A673 (cell line): ENCODE results near the gene WDR59. TPM values are rescaled to one million over a fixed set of nuclear protein-coding genes. Genes with fewer than 3 reads are reported as not detected.
"Not testable (repeated sequence)": the region's sequence is repeated elsewhere in the genome, so short reads cannot be mapped to it uniquely, and the experiment has no call there.

ENCODE experiments used
- BruUV-seq: library from RNA; stranded (reverse); fragments of 400-500 nt; replicated peaks from 2 replicates; lab custom pipeline; 2021; lab: Mats Ljungman, UMichigan
- CTCF ChIA-PET: fragments of 300-600 bp; sonication (Branson Sonifier 250); formaldehyde crosslinking; loops from one replicate; lab custom pipeline; 2022; ENCODE audit warnings: antibody characterized with exemption; lab: Charles Lee
- POLR2A ChIA-PET: fragments of 300-600 bp; sonication (Branson Sonifier 250); formaldehyde crosslinking; loops from one replicate; lab custom pipeline; 2022; ENCODE audit warnings: antibody characterized with exemption; ENCODE audit not compliant: low non-redundant PET; lab: Charles Lee
- DNase-seq: peaks from one replicate; pipeline ENCODE4 v3.0.0-alpha.2; 2015; ENCODE audit warnings: low spot score
- H3K27ac ChIP-seq: fragments of 200-600 bp; sonication (generic); 2 replicates; pipeline ENCODE4 v1.5.1; 2016; ENCODE audit warnings: mixed run types, low read depth, mild to moderate bottlenecking, mixed read lengths, antibody characterized with exemption, low read length; ENCODE audit not compliant: poor library complexity, severe bottlenecking
- H3K27me3 ChIP-seq: fragments of 200-600 bp; sonication (generic); replicated peaks from 2 replicates; pipeline ENCODE4 v1.6.1; 2017; ENCODE audit warnings: mixed run types, low read depth, mild to moderate bottlenecking, mixed read lengths, antibody characterized with exemption, low read length; ENCODE audit not compliant: insufficient read depth, poor library complexity
- H3K36me3 ChIP-seq: fragments of 200-600 bp; sonication (generic); 2 replicates; pipeline ENCODE4 v1.6.1; 2016; ENCODE audit warnings: mixed run types, mild to moderate bottlenecking, mixed read lengths, antibody characterized with exemption, low read length; ENCODE audit not compliant: insufficient read depth, poor library complexity, severe bottlenecking
- H3K4me1 ChIP-seq: fragments of 200-600 bp; sonication (generic); 2 replicates; pipeline ENCODE4 v1.6.1; 2017; ENCODE audit warnings: mixed run types, mild to moderate bottlenecking, mixed read lengths, antibody characterized with exemption, low read length; ENCODE audit not compliant: insufficient read depth, poor library complexity, severe bottlenecking
- H3K4me3 ChIP-seq: fragments of 200-600 bp; sonication (generic); 2 replicates; pipeline ENCODE4 v1.5.1; 2016; ENCODE audit warnings: low read depth, mixed run types, mild to moderate bottlenecking, mixed read lengths, low read length; ENCODE audit not compliant: poor library complexity, severe bottlenecking
- H3K9me3 ChIP-seq: fragments of 200-600 bp; sonication (generic); 2 replicates; pipeline ENCODE4 v1.6.1; 2016; ENCODE audit warnings: mixed run types, low read depth, mild to moderate bottlenecking, mixed read lengths, antibody characterized with exemption, low read length; ENCODE audit not compliant: poor library complexity, severe bottlenecking
- CTCF ChIP-seq: fragments of 300-800, 200-600 bp; sonication (generic); conservative IDR thresholded peaks from 2 replicates; pipeline ENCODE4 v1.5.1; 2017; ENCODE audit warnings: low read depth, mild to moderate bottlenecking, antibody characterized with exemption, low read length, moderate library complexity, mixed read lengths
- EZH2 ChIP-seq: fragments of 200-600 bp; sonication (generic); IDR thresholded peaks from 2 replicates; pipeline ENCODE4 v1.6.1; 2017; ENCODE audit warnings: borderline replicate concordance, low read depth, mild to moderate bottlenecking, mixed read lengths, antibody characterized with exemption, low read length; ENCODE audit not compliant: poor library complexity, severe bottlenecking
- intact Hi-C: fragments of 100-400 bp; cut with micrococcal nuclease; formaldehyde crosslinking; loops from one replicate; pipeline ENCODE4 v1.10.0; 2022; ENCODE audit not compliant: unreplicated experiment
- total RNA-seq: library from RNA; stranded (reverse); gene quantifications from 2 replicates; pipeline ENCODE4 v1.2.3, GENCODE V29; 2021

The WDR59 gene
- total RNA-seq, 1 experiment from 2014 or later, result 51.4 TPM

- ChIA-PET CTCF (no interaction called here), POLR2A (no interaction called here)
- H3K27me3 ChIP-seq, result no peaks in the 10 kb centered on the region
- no peak for DNase-seq
- H3K9me3 ChIP-seq, result no peaks in the 10 kb centered on the region
- no peaks in the 10 kb centered on the region for H3K4me1 ChIP-seq
- no peak overlapping the region for H3K27ac ChIP-seq
- H3K4me3 ChIP-seq, result no peak overlapping the region
- intact Hi-C loops, result no loop called here
- TF ChIP-seq EZH2 (no peak), CTCF (no peak)
- BruUV-seq, result no TSS peak
- H3K36me3 ChIP-seq, result peaks cover 15% of the 10 kb centered on the region
These were observed 62.5 kb downstream of the WDR59 start for GRCh38 chr16:74922150-74923138.

- ChIA-PET POLR2A (no interaction called here), CTCF (interaction anchor here (0.5 kb wide), 1 partner anchor 597 kb away, joined by 5 read pairs; no protein-coding TSS in a partner anchor)
- intact Hi-C loops, result no loop called here
These were observed 63.9 kb downstream of the WDR59 start for GRCh38 chr16:74921051-74921450.

GRCh38 chr16:74909665-74910064 lies 75.3 kb downstream of the WDR59 start:
- no TSS peak for BruUV-seq
- TF ChIP-seq CTCF (no peak), EZH2 (no peak)
- Histone ChIP-seq H3K4me3 (no peak overlapping the region), H3K9me3 (no peaks in the 10 kb centered on the region), H3K27ac (no peak overlapping the region), H3K4me1 (no peaks in the 10 kb centered on the region), H3K36me3 (peaks cover 24% of the 10 kb centered on the region), H3K27me3 (no peaks in the 10 kb centered on the region)
- ChIA-PET CTCF (interaction anchor here (1.4 kb wide), 1 partner anchor 202 kb away, joined by 4 read pairs; no protein-coding TSS in a partner anchor), POLR2A (no interaction called here)
- DNase-seq, result no peak
- intact Hi-C loops, result no loop called here

More at GRCh38 chr16:74921051-74921450, 63.9 kb downstream of the WDR59 start:
- peaks cover 15% of the 10 kb centered on the region for H3K36me3 ChIP-seq
- no TSS peak for BruUV-seq
- H3K27ac ChIP-seq, result no peak overlapping the region
- H3K9me3 ChIP-seq, result no peaks in the 10 kb centered on the region
- DNase-seq, result no peak
- H3K4me3 ChIP-seq, result no peak overlapping the region
- no peaks in the 10 kb centered on the region for H3K27me3 ChIP-seq
- TF ChIP-seq CTCF (no peak), EZH2 (no peak)
- no peaks in the 10 kb centered on the region for H3K4me1 ChIP-seq

- POLR2A ChIA-PET, BruUV-seq, H3K27me3 ChIP-seq, H3K4me3 ChIP-seq, H3K27ac ChIP-seq, H3K9me3 ChIP-seq, intact Hi-C loops, H3K4me1 ChIP-seq, CTCF ChIA-PET, DNase-seq: not testable (repeated sequence)
- H3K36me3 ChIP-seq, result peaks cover 24% of the 10 kb centered on the region
These were observed 76.2 kb downstream of the WDR59 start for GRCh38 chr16:74908759-74909158.
